ENCODE measurements around the gene SYNPO2.

SYNPO2 gene

DNA sequence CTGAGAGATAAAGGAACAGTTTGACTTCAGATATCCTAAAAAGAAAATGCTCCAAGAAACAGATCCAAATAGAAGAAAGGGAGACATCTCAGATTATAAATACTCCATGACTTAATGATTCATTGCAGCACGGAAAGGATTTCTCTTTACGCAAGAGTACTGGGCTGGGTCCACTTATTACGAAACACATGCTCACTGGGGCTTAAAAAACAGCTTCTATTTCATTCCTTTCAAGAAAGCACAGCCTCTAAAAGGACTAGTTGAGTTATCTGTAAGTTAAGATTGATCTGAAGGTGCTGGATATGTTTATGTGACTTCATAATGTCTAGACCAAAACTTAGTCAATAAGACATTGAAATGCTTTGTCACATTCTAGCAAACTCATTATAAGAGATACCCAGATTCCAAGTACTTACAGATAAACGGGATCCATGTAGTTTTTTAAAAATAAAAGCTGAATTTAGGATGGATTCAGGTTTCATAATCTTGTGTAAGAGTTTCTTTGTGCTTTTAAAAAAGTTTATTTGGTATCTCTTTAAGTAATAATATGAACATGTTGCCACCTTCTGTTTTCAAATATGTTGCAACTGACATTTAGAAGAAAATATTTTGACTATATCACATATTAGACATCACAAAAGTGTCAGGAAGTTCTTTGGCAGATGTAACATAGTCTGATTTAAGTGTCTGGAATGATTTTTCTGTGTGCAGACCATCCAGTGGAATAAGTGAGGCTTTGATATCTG is 137.4 kb downstream of the SYNPO2 start:
- WGBS, result 92% methylated on average over 4 of the region's 4 CpGs

DNA sequence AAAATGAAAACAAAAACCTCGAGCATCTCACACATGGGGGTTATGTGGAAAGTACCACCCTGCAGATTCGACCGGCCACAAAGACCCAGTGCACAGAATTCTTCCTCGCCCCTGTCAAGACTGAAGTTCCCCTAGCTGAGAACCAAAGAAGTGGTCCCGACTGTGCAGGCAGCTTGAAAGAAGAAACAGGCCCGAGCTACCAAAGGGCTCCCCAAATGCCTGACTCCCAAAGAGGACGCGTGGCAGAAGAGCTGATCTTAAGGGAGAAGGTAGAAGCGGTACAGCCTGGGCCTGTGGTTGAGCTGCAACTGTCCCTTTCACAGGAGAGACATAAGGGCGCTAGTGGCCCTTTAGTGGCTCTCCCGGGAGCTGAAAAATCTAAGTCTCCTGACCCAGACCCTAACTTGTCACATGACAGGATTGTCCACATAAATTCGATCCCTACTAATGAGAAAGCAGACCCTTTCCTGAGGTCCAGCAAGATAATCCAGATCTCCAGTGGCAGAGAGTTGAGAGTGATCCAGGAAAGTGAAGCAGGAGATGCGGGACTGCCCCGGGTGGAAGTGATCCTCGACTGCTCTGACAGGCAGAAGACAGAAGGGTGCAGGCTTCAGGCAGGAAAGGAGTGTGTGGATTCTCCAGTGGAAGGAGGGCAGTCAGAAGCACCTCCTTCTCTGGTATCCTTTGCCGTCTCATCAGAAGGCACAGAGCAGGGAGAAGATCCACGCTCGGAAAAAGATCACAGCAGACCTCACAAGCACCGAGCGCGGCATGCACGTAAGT is 138.2 kb downstream of the SYNPO2 start:
- no peaks in the 10 kb centered on the region for H3K36me3 ChIP-seq (ENCODE audit: insufficient read depth, low read length)
- no peak overlapping the region for H3K4me3 ChIP-seq (ENCODE audit: low read length)
- no peak overlapping the region for H3K27ac ChIP-seq (ENCODE audit: low read depth, low read length)
- no peak overlapping the region for H3K9ac ChIP-seq (ENCODE audit: low read depth, low read length)
- no peaks in the 10 kb centered on the region for H3K27me3 ChIP-seq (ENCODE audit: insufficient read depth, low read length)
- 89% methylated on average over 22 of the region's 22 CpGs for WGBS
- H3K4me1 ChIP-seq (ENCODE audit: insufficient read depth, low read length), result peaks cover 24% of the 10 kb centered on the region
- H3K9me3 ChIP-seq (ENCODE audit: insufficient read depth, low read depth, low read length), result no peaks in the 10 kb centered on the region

More for the DNA sequence above, 137.4 kb downstream of the SYNPO2 start:
- Histone ChIP-seq H3K4me1 (ENCODE audit: insufficient read depth, low read length) (peaks cover 24% of the 10 kb centered on the region), H3K9me3 (ENCODE audit: insufficient read depth, low read depth, low read length) (no peaks in the 10 kb centered on the region), H3K9ac (ENCODE audit: low read depth, low read length) (no peak overlapping the region), H3K27me3 (ENCODE audit: insufficient read depth, low read length) (no peaks in the 10 kb centered on the region), H3K36me3 (ENCODE audit: insufficient read depth, low read length) (no peaks in the 10 kb centered on the region), H3K4me3 (ENCODE audit: low read length) (no peak overlapping the region), H3K27ac (ENCODE audit: low read depth, low read length) (no peak overlapping the region)

DNA sequence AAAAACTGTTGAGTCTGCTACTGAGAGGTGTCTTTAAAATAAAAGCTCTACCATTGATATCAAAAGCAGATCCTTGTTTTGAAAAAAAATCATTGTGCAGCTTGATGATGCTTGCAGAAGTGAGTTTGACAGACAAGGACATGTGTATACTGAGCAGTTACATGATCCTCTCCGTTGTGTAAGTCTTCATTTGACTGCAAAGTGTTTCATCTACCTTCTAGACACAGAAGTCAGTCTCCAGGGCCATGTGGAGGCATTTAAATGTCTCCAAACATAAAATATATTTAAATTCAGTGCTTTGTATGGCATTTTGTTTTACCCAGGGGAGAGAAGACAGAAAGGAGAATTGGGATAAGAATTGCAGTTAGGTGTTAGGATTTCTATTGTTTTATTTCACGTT is 139.2 kb downstream of the SYNPO2 start:
- Histone ChIP-seq H3K4me1 (ENCODE audit: insufficient read depth, low read length) (peaks cover 24% of the 10 kb centered on the region), H3K36me3 (ENCODE audit: insufficient read depth, low read length) (no peaks in the 10 kb centered on the region), H3K9me3 (ENCODE audit: insufficient read depth, low read depth, low read length) (no peaks in the 10 kb centered on the region), H3K27ac (ENCODE audit: low read depth, low read length) (no peak overlapping the region), H3K9ac (ENCODE audit: low read depth, low read length) (no peak overlapping the region), H3K4me3 (ENCODE audit: low read length) (no peak overlapping the region), H3K27me3 (ENCODE audit: insufficient read depth, low read length) (no peaks in the 10 kb centered on the region)
- WGBS, result 84% methylated on average over 2 of the region's 2 CpGs

DNA sequence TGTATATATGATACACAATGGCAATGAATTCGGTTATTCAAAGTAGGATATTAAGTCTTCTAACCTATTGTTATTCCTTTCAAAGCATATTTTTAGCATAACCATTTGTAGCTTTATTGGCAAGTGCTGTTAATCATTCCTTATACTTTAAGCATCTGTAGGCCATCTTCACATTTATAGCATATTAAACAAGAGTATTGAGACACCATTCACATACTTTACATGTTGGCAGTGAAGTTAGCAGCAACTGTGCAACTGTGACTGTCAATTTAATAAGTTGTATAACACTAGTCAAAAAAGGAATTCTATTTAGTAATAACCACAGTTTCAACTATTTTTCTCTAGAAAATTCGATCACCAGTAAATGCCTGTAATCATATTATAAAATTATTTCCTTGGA is 139.6 kb downstream of the SYNPO2 start:
- no peak overlapping the region for H3K9ac ChIP-seq (ENCODE audit: low read depth, low read length)
- H3K9me3 ChIP-seq (ENCODE audit: insufficient read depth, low read depth, low read length), result no peaks in the 10 kb centered on the region
- 100% methylated on average over 1 of the region's 2 CpGs for WGBS
- H3K27me3 ChIP-seq (ENCODE audit: insufficient read depth, low read length), result no peaks in the 10 kb centered on the region
- peaks cover 24% of the 10 kb centered on the region for H3K4me1 ChIP-seq (ENCODE audit: insufficient read depth, low read length)
- no peak overlapping the region for H3K4me3 ChIP-seq (ENCODE audit: low read length)
- H3K27ac ChIP-seq (ENCODE audit: low read depth, low read length), result no peak overlapping the region
- H3K36me3 ChIP-seq (ENCODE audit: insufficient read depth, low read length), result no peaks in the 10 kb centered on the region

DNA sequence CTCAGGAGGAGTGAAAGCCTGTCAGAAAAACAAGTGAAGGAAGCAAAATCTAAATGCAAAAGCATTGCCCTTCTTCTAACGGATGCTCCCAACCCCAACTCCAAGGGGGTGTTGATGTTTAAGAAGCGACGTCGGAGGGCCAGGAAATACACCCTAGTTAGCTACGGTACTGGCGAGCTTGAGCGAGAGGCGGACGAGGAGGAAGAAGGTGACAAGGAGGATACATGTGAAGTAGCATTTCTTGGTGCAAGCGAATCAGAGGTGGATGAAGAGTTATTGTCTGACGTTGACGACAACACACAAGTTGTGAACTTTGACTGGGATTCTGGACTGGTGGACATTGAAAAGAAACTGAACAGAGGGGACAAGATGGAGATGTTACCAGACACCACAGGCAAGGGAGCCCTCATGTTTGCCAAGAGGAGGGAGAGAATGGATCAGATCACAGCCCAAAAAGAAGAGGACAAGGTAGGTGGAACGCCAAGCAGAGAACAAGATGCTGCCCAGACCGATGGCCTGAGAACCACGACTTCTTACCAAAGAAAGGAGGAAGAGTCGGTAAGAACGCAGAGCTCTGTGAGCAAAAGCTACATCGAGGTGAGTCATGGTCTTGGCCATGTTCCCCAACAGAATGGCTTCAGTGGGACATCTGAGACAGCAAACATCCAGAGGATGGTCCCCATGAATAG is 141.3 kb downstream of the SYNPO2 start:
- Histone ChIP-seq H3K27me3 (ENCODE audit: insufficient read depth, low read length) (no peaks in the 10 kb centered on the region), H3K4me3 (ENCODE audit: low read length) (no peak overlapping the region), H3K36me3 (ENCODE audit: insufficient read depth, low read length) (no peaks in the 10 kb centered on the region), H3K27ac (ENCODE audit: low read depth, low read length) (no peak overlapping the region), H3K9me3 (ENCODE audit: insufficient read depth, low read depth, low read length) (no peaks in the 10 kb centered on the region), H3K9ac (ENCODE audit: low read depth, low read length) (no peak overlapping the region), H3K4me1 (ENCODE audit: insufficient read depth, low read length) (peaks cover 20% of the 10 kb centered on the region)
- 95% methylated on average over 18 of the region's 18 CpGs for WGBS

DNA sequence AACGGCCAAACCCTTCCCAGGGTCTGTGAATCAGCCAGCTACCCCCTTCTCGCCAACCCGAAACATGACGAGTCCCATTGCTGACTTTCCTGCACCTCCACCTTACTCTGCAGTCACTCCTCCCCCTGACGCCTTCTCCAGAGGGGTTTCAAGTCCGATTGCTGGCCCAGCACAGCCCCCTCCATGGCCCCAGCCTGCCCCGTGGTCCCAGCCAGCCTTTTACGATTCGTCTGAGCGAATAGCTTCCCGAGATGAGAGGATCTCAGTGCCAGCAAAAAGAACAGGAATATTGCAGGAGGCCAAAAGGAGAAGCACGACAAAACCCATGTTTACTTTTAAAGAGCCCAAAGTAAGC is 141.9 kb downstream of the SYNPO2 start:
- no peaks in the 10 kb centered on the region for H3K36me3 ChIP-seq (ENCODE audit: insufficient read depth, low read length)
- WGBS, result 94% methylated on average over 12 of the region's 12 CpGs

DNA sequence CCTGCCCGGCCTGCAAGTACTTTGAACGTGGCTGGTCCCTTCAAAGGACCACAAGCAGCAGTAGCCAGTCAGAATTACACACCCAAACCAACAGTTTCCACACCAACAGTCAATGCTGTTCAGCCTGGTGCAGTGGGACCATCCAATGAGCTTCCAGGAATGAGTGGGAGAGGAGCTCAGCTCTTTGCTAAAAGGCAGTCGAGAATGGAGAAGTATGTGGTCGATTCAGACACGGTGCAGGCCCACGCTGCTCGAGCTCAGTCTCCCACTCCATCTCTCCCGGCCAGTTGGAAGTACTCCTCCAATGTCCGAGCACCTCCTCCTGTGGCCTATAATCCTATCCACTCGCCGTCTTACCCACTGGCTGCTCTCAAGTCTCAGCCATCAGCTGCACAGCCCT is 142.6 kb downstream of the SYNPO2 start:
- Histone ChIP-seq H3K9ac (ENCODE audit: low read depth, low read length) (no peak overlapping the region), H3K4me3 (ENCODE audit: low read length) (no peak overlapping the region), H3K4me1 (ENCODE audit: insufficient read depth, low read length) (peaks cover 24% of the 10 kb centered on the region), H3K27ac (ENCODE audit: low read depth, low read length) (no peak overlapping the region), H3K9me3 (ENCODE audit: insufficient read depth, low read depth, low read length) (no peaks in the 10 kb centered on the region), H3K36me3 (ENCODE audit: insufficient read depth, low read length) (no peaks in the 10 kb centered on the region), H3K27me3 (ENCODE audit: insufficient read depth, low read length) (no peaks in the 10 kb centered on the region)
- WGBS, result 95% methylated on average over 11 of the region's 11 CpGs

More for the DNA sequence above, 141.9 kb downstream of the SYNPO2 start:
- Histone ChIP-seq H3K9ac (ENCODE audit: low read depth, low read length) (no peak overlapping the region), H3K27me3 (ENCODE audit: insufficient read depth, low read length) (no peaks in the 10 kb centered on the region), H3K27ac (ENCODE audit: low read depth, low read length) (no peak overlapping the region), H3K4me1 (ENCODE audit: insufficient read depth, low read length) (peaks cover 20% of the 10 kb centered on the region), H3K4me3 (ENCODE audit: low read length) (no peak overlapping the region), H3K9me3 (ENCODE audit: insufficient read depth, low read depth, low read length) (no peaks in the 10 kb centered on the region)

DNA sequence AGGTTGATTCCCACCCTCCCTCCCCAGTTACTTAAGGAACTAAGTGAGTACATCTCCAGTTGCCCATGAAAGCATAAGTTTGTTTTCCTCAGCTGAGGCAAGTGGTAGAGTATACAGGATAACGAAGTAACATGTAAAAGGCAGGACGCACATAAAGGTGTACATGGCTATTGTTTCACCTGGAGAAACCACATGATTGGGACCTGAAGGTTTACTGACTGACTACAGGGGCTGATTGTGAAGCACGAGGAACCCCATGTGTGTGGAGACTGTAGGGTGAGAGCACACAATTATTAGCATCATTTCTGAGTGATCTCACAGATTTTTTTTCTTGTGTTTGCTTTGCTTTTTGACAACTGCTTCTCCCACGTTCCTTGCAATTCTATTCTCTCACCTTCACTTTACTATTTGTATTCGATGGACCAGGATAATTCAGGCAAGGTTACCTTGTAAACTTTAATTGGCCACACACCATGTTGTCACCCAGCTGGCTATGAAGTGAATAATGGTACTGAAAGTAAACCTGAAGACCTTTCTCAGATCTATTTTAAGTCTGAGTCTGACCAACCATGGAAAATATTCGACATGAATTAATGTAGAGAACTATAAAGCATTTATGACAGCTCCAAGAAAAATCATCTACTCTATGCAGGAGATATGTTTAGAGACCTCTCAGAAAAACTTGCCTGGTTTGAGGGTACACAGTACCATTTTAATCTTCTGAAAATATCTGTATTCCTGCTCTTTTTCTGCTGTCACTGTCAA is 144.4 kb downstream of the SYNPO2 start:
- H3K27ac ChIP-seq (ENCODE audit: low read depth, low read length), result no peak overlapping the region
- no peak overlapping the region for H3K9ac ChIP-seq (ENCODE audit: low read depth, low read length)
- peaks cover 30% of the 10 kb centered on the region for H3K4me1 ChIP-seq (ENCODE audit: insufficient read depth, low read length)
- H3K9me3 ChIP-seq (ENCODE audit: insufficient read depth, low read depth, low read length), result no peaks in the 10 kb centered on the region
- no peak overlapping the region for H3K4me3 ChIP-seq (ENCODE audit: low read length)
- WGBS, result 94% methylated on average over 5 of the region's 6 CpGs
- H3K36me3 ChIP-seq (ENCODE audit: insufficient read depth, low read length), result no peaks in the 10 kb centered on the region
- no peaks in the 10 kb centered on the region for H3K27me3 ChIP-seq (ENCODE audit: insufficient read depth, low read length)

DNA sequence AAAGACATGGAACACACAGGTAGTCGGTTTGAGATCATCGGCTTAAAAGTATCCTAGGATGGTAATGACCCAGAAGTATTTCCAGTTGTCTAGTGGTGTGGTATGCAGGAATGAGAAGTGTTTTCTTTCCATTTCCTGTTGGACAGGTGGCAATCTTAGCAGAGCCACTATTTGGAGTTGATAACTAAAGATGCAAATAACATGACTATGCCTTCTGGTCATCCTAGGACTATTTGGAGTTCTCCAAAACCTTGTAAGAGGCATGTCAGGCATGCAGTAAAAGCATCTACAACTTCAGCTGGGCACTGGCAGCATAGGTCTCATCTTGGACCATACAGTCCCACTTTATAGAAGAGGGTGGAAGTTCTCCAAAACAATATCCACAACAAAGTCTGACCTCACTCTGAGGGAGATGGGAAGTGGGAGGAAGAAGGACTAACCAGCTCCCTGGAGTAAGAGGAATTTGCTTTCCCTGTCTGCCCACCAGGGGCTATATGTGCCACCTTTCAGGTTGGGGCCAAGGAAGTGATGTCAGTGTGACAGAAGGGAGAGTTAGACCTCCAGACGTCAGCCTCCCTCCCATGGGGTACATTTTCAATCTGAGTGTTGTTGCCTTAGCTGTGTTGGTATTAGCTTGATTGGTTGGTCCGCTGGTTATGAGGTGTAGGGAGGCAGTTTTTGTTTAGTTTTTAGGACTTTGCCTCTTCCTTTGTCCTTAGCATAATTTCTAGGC is 145.8 kb downstream of the SYNPO2 start:
- Histone ChIP-seq H3K9ac (ENCODE audit: low read depth, low read length) (no peak overlapping the region), H3K27me3 (ENCODE audit: insufficient read depth, low read length) (no peaks in the 10 kb centered on the region), H3K4me1 (ENCODE audit: insufficient read depth, low read length) (peaks cover 36% of the 10 kb centered on the region), H3K4me3 (ENCODE audit: low read length) (no peak overlapping the region), H3K9me3 (ENCODE audit: insufficient read depth, low read depth, low read length) (no peaks in the 10 kb centered on the region), H3K27ac (ENCODE audit: low read depth, low read length) (no peak overlapping the region), H3K36me3 (ENCODE audit: insufficient read depth, low read length) (no peaks in the 10 kb centered on the region)
- WGBS, result 89% methylated on average over 4 of the region's 4 CpGs

DNA sequence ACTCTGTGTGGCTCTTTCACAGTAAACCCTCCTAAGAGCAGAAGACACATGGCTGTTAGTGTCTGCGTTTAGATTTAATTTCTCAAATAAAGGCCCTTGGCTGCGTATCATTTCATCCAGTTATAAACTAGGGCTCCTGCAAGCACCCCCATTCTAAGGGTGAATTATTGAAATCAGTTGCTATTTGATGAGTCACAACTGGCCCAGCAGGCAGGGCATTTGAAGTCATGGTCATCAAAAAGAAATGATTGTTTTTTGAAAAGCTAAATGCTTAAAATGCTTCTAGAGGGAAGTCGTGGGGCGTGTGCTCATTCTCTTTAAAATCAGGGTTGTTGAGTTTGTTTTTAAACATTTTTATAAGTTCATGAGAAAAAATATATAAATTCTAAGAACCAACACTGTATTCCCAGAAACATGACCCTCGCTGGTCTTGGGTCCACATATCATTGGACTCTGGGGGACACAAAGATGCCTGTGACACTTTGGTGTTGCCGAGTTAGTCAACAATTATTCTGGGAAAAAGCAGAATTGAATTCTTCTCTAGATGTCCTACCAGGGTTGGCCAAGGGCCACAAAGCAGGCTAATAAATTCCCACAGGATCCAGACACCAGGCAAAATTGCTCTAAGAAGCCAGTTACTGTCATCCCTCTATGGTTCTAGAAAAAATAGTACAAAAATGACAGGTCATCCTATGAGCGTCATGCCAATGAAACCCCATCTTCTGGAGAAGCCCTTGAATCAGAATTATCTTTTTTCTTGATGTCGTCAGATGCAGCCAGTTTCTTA is 147.5 kb downstream of the SYNPO2 start:
- Histone ChIP-seq H3K4me3 (ENCODE audit: low read length) (no peak overlapping the region), H3K27me3 (ENCODE audit: insufficient read depth, low read length) (no peaks in the 10 kb centered on the region), H3K9ac (ENCODE audit: low read depth, low read length) (no peak overlapping the region), H3K4me1 (ENCODE audit: insufficient read depth, low read length) (peaks cover 53% of the 10 kb centered on the region), H3K9me3 (ENCODE audit: insufficient read depth, low read depth, low read length) (no peaks in the 10 kb centered on the region), H3K36me3 (ENCODE audit: insufficient read depth, low read length) (no peaks in the 10 kb centered on the region), H3K27ac (ENCODE audit: low read depth, low read length) (no peak overlapping the region)
- WGBS, result 87% methylated on average over 8 of the region's 8 CpGs

Measured in HUES64 (cell line).